Urothelium cell line (cell line): ENCODE results near the gene ZNF354B.
"Not testable (repeated sequence)": the region's sequence is repeated elsewhere in the genome, so short reads cannot be mapped to it uniquely, and the experiment has no call there.

Experiments
- DNase-seq: peaks from one replicate; pipeline ENCODE4 v3.0.0; 2011; ENCODE audit warnings: low spot score, mixed read lengths
- FAIRE-seq: peaks from 2 replicates; lab custom pipeline; 2011; peaks lifted over from hg19 to GRCh38; lab: Jason Lieb, UNC

Gene ZNF354B

DNA sequence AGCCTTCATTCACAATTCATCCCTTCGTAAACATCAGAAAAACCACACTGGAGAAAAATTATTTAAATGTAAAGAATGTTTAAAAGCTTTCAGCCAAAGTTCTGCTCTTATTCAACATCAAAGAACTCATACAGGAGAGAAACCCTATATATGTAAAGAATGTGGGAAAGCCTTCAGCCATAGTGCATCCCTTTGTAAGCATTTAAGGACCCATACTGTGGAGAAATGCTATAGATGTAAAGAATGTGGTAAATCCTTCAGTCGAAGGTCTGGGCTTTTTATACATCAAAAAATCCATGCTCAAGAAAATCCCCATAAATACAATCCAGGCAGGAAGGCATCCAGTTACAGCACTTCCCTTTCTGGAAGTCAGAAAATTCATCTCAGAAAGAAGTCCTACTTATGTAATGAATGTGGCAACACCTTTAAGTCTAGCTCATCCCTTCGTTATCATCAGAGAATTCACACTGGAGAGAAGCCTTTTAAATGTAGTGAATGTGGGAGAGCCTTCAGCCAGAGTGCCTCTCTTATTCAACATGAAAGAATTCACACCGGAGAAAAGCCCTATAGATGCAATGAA, 23.5 kb downstream of the ZNF354B start:
- not testable (repeated sequence) for DNase-seq, FAIRE-seq

DNA sequence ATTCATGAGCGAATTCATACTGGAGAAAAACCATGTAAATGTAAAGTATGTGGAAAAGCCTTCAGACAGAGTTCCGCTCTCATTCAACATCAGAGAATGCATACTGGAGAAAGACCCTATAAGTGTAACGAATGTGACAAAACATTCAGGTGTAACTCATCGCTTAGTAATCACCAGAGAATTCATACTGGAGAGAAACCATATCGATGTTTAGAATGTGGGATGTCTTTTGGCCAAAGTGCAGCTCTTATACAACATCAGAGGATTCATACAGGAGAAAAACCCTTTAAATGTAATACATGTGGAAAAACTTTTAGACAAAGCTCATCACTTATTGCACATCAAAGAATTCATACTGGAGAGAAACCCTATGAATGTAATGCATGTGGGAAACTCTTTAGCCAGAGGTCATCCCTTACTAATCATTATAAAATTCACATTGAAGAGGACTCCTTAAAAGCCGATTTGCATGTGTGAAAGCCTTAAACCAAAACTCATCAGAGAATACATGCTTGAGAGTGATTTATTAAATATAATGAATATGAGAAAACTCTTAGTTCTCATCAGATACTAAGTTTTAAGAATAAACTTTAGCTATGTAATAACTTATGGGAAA, 24.2 kb downstream of the ZNF354B start:
- FAIRE-seq = no peak
- DNase-seq = no peak

DNA sequence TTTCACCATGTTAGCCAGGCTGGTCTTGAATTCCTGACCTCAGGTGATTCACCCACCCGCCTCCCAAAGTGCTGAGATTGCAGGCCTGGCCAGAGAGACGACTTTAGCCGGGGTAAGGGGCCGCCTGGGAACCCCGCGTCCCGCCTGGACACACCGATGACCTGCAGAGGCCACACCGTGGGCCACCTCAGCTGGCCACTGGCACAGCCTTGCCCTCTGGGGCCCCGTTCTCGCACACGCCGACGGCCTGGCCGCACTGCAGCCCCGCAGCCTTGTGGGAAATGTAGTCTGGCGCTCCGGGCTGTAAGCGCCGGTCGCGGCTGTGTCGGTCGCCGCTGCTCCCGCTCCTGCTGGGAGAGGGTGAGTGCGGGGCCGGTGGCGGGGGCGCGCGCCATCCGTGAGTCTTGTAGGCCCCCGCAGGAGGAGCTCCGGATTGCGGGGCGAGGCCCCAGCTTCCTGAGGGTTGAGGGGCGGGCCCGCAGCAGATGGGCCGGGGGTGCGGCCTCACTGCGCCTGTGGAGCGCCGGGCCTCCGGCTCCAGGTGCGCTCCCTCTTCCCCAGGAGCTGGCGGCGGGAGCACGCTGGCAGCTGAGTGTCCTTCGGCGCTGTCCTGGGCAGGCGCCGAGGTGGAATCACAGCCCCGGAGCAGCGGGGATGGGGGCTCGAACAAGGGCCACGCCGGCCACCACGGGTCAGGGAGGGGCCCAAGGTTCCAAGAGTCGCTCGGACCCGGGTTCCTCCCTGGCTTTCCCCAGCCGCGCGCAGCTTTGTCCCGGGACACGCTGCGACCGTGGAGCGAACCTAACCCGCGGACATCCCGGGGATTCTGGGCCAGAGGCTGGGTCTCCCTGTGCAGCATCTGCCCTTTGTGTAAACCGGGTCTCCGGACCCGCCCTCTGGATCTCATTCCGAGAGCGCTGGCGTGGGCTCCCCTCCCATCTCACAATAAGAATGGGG, 36.1 kb downstream of the ZNF354B start, which contains the start of gene ZFP2:
Gene ZFP2 (plus strand): TSS at position 299 of the 957 bp plus-strand sequence. CDS start 35,401 bp downstream, outside the sequence.
- FAIRE-seq (no peak), DNase-seq (no peak)

DNA sequence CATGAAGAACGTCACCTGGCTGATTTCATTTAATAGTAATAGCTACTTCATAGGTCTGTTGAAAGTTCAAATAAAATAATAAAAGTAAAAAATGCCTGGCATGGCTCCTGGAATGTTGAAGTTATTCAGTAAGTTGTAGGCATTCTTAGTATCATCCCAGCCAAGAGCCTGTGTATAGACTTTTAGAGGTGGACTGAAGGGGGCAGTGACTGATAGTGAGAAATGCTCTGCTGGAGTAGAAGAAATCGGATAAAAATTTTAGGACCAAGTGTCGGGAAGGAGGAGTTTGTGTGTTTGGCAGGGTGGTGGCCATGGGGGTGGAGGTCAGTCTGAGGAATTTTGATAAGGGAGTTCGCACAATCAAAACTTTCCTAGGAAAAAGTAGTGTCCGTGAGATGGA, 39.5 kb downstream of the ZNF354B start:
- no peak for DNase-seq
- no peak for FAIRE-seq

DNA sequence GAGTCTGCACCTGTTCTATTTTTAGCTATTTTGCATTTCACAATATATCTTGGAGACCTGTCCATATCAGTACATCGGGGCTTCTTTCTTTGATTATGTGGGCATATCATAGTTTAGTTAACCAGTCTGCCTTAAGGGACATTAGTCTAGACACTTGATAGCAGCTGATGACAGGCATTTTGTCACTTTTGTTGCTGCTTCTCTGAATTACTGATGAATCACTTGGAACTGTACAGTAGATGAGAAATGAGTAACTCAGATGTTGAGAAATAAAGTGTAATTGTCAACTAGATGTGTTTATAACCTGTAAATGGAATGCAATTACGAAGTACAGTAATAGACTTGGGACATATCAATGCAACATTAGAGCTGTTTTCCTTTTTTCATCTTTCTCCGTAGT, 43.1 kb downstream of the ZNF354B start:
- DNase-seq = no peak
- no peak for FAIRE-seq

DNA sequence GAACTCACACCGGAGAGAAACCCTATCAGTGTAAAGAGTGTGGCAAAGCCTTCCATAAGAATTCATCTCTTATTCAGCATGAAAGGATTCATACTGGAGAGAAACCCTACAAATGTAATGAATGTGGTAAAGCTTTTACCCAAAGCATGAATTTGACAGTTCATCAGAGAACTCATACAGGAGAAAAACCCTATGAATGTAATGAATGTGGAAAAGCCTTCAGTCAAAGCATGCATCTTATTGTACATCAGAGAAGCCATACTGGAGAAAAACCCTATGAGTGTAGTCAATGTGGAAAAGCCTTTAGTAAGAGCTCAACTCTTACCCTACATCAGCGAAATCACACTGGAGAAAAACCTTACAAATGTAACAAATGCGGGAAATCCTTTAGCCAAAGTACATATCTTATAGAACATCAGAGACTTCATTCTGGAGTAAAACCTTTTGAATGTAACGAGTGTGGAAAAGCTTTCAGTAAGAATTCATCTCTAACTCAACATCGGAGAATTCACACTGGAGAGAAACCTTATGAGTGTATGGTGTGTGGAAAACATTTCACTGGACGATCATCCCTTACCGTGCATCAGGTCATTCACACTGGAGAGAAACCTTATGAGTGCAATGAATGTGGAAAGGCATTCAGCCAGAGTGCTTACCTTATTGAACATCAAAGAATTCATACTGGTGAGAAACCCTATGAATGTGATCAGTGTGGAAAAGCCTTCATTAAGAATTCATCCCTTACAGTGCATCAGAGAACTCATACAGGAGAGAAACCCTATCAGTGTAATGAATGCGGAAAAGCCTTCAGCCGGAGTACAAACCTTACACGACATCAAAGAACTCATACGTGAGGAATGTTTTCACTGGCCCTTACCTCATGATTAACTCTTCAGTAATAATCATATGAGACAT, 72.3 kb downstream of the ZNF354B start:
- FAIRE-seq (no peak), DNase-seq (no peak)
